HG03457 (cell line): ENCODE results near the gene VGLL4.
"Not testable (repeated sequence)": the region's sequence is repeated elsewhere in the genome, so short reads cannot be mapped to it uniquely, and the experiment has no call there.

Experiments used
- ATAC-seq: cut with Tn5 transposase; IDR thresholded peaks from one replicate; pipeline ENCODE4 v1.9.1; 2021; ENCODE audit warnings: moderate number of reproducible peaks; ENCODE audit not compliant: unreplicated experiment

Gene VGLL4

DNA sequence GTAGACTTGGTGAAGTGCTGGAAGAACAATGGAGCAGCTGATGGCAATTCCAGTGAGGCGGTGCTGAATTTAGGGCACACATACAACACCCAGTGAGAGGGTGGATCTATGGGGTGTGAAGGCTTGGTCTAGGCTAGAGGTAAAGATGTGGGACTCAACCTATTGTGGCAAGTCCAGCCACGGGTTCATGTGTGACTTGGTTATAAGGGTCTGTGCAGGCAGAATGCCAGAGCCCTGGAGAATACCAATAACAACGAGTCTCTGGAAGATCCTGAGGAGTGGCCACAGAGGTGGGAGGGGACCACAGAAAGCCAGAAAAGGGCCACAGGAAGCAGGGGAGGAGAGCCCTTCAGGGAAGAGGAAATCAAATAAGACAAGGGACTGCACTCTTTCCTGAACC is 55.0 kb downstream of the VGLL4 start:
- ATAC-seq, result no peak

DNA sequence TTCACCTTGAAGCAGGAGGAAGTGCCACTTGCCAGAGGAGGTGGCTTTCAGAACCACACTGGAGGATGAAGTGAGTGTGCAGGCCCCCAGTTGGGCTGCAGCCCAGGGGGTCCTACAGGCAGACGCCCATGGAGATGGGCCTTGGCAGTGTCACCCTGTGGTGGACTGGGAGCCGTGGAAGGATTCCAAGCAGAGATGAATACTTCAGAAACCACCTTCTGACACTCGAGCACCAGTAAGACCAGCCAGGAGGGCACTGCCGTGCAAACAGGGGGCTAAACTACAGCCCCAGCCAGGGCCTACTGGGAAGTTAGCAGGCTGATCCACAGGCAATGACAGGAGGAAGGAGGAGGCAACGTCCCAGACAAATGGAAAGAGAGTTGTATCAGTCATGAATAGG is 55.4 kb downstream of the VGLL4 start:
- no peak for ATAC-seq

DNA sequence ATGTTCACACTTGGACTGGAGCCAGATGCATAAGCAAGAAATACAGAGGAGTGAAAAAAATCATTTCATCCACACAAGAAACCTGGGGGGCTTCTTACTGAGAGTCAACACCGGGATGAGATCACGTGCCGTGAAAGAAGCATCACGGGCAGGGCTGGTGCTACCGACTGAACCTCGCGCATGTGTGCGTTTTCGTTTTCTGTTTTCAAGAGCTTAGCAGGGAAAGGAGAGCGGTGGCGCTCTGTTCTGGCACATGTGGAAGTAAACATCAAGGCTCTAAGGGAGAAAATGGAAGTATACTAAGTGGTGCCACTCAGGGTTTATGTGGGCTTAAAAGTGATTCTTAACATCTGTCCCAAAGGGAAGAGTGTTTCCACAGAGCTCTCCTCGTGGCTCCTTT is 55.9 kb downstream of the VGLL4 start:
- no peak for ATAC-seq

DNA sequence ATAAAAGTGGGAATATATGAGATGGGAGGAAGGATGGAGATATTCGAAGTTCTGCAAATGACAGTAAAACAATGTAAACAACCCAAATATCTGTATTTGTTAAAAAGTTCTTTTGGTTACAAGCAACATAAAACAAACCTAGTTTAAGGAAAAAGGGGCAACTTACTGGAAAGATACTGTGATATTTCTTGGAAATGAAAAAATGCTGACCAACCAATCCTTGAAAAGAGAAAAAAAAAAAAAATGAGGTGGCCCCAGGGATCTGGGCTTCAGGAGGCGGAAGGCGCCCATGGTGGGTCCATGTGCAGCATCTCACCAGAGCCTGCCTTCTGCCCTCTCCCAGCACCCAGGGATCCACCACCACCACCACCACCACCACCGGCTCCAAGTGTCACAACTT is 59.1 kb downstream of the VGLL4 start:
- no peak for ATAC-seq

DNA sequence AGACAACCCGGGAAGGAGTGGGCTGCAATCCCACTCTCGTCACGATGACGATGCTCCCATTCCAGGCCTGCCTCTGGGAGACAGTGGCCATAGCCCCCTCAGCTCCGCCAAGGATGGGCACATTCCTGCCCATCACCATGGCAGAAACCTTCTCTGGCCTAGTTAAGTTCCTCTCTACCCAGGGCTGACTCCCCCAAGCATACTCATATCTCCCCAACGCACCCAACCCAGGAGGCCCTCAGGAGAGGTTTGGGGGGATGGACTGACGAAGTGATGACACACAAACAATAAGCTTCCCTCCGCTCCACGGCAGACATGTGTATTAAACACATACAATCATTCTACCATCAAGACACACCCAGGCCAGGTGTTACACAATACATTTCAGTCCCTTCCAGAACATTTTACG is 60.1 kb downstream of the VGLL4 start:
- ATAC-seq, result no peak

DNA sequence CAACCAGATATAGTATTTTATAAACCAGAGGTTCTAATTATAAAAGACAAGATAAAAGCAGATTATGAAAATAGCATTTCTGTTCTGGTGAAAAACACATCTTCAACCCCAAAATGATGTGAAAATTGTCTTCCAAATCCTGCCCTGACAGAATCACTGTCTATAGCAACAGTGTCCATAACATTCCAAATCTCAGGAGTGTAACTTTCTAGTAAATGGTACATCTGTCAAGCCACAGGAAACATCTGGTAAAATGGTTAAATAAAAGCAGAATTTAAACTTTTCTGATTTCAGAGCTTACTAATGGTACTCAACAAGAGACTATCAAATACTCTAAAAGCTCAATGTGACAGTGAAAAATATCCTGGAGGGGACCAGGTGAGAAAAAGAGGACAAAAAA is 60.5 kb downstream of the VGLL4 start:
- no peak for ATAC-seq

DNA sequence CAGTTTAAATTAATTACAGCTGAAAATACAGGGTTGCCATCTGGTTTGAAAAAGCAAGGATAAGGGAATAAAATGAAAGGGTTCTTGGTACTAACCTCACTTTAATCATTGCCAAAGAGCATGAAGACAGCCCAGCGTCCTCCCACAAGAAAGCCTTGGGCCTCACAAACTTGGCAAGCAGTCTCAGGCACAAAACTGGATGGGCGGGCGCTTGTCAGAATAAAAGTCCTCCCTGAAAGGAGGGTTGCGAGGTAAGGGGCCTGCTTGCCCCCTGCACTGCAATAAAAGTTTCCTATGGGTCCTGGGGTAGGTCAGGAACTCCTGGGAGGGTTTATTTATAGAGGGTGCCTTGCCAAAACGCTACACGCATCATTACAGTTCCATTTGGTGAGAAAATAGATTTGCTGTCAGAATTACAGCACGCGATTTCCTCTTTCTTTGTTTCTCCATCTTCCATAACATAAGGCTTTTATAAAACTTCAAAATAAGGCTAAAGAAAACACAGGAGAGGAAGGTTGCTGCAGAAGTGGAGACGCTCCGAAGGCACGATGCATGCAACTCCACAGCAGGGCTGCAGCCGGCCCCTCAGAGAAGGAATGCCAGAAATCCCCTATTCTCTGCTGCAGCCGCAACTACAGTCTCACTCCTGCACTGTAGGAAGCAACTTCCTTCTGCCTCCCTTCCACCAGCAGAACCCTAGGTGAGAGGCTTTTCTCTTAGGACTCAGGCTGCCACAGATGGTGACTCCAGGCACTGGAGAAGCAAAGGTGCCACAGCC is 61.3 kb downstream of the VGLL4 start:
- ATAC-seq, result no peak

DNA sequence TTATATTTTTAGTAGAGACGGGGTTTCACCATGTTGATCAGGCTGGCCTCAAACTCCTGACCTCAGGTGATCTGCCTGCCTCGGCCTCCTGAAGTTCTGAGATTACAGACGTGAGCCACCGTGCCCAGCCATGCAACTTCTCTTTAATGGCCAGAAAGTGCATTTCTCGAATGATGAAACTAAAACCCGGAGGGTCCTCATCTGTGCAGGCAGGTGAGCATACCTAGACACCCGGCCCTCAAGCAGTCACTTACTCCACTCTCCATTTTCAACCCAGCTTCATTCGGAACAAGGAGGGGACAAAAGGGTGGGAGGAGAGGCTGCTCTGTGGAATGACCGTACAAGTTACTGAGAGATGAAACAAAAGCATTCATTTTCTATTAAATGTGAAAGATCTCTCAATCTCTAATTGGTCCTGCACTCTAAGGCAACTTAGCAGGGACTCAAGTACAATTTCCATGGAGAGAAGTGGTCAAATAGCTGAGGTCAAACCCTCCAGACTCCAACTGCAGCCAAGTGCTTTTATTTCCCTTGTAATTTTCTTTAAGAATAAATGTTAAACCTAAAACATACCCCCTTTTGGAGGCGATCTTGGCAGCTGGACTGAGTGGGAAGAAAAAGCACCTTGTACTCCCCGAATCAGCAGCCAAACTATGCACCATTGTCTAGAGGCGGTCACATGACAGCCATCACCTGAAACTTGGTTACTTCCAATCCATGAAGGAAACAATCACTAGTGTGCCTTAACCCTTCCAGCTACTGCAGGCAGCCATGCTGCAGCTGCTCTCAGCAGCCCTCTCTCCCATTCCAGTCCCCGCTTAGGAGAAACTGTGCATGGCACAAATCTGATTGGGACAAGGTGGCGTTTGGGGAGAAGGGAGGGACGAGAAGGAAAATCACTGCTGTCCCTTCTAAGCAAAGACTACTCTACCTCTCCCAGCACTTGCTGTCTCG is 62.2 kb downstream of the VGLL4 start:
- ATAC-seq, result no peak

DNA sequence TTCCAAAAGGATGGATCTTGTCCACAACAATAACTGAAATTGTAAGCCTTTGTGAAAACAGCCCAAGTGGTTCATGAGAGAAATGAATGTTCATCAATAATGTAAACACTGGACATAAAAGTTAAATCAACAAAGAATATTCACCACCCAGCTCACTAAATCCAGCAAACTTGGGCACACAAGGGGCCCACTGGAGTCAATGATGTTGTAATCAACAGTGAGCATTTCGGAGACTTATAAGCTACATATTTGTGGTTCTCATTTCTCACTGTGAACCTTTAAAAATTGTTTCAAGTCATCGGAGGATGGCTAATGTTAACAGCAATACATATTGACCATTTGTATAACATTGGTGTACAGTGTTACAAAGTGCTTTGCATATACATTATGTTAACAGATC is 63.1 kb downstream of the VGLL4 start:
- ATAC-seq, result no peak

DNA sequence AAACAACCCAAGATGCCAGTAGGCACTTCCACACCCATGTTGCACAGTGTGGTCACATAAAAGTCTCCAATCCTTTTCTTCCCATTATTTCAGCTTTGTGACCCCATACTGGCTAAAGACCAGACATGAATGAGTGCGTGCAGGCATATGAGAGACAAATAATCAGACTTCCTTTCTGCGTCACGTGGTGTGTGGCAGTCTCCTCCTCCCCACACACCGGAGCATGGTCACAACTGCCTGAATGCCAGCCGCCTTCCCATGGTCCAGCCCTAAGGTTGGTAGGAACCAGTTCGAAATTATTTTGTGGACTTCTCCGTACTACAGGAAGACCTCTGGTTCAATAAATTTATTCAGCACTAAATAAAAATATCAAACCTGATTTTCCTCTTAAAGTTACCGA is 65.5 kb downstream of the VGLL4 start:
- no peak for ATAC-seq

DNA sequence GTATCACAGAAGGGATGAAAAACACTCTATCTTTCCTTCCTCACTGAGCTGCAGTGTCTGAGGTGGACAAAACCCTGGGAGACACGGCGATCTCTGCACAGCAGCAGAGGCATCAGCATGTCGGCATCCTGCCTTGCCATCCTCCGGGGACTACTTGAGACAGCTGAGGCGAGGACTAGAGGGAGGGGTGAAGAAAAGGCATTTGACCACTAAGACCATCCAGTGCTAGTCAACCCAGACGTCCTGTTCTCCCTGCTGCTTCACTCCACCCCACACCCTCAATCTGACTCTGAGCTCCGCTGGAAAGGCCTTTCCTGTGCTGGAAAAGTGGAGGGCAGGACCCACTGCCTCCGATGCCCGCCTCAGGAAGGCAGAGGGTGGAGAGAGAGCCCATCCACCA is 67.3 kb downstream of the VGLL4 start:
- ATAC-seq, result no peak

DNA sequence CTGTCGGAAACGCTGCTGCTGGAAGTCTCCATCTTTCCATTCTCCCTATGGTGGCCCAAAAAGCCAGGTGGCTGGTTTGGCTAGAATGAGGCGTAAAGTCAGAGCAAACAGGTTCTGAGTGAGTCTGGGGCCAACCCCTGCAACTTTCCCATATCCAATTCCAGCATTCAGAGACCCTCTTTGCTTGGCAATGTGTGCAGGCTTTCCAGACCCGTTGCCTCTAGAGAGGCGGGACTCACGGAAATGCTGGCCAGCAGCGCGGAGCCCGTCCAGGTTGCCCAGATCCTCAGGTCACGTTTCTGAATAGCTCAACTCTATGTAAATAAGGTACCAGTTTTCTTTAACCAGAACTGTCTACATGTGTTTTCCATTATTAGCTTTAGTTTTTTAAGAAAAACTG is 68.0 kb downstream of the VGLL4 start:
- ATAC-seq, result no peak

DNA sequence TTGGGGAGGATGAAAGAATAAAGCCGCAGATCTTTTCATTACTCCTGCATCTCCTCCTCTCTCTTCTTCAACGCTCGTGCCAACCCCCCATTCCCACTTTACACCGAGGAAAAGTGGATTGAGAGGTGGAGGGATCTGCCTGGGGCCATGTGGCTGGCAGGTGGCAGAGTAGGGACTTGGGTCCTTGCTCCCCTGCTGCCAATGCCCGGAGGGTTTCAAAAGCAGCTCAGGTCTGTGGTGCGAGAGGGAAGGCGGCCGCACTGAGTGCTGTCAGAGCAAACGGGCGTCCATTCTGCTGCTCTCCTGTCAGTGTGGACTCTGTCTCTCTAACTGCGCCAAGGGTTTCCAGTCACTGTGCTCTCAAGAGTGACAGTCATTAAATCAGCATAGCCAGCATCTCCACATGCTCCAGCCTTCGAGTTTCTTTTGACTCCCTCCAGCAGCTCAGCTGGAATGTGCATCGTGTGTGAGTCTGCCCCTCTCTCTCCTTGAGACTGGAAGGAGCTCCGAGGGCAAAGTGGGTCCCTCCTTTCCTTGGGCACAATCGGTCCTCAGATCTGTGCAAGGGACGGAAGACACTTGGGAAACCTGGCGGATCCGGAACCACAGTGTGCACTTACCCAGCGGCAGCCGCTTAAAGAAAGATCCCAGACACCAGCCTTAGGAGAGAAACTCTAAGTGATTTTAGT is 68.6 kb downstream of the VGLL4 start:
- no peak for ATAC-seq

DNA sequence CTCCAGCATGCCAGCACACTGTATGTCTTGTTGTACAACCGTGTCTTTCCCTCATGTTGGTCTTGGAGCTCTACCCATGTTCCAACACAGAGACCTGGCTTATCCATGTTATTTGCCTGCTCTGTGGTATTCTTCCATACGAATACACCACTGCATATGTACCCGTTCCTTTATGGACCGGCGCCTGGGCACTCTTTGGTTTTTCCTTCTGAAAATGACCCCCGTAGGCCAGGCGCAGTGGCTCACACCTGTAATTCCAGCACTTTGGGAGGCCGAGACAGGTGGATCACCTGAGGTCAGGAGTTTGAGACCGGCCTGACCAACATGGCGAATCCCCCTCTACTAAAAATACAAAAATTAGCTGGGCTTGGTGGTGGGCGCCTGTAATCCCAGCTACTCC is 71.1 kb downstream of the VGLL4 start:
- ATAC-seq, result not testable (repeated sequence)

DNA sequence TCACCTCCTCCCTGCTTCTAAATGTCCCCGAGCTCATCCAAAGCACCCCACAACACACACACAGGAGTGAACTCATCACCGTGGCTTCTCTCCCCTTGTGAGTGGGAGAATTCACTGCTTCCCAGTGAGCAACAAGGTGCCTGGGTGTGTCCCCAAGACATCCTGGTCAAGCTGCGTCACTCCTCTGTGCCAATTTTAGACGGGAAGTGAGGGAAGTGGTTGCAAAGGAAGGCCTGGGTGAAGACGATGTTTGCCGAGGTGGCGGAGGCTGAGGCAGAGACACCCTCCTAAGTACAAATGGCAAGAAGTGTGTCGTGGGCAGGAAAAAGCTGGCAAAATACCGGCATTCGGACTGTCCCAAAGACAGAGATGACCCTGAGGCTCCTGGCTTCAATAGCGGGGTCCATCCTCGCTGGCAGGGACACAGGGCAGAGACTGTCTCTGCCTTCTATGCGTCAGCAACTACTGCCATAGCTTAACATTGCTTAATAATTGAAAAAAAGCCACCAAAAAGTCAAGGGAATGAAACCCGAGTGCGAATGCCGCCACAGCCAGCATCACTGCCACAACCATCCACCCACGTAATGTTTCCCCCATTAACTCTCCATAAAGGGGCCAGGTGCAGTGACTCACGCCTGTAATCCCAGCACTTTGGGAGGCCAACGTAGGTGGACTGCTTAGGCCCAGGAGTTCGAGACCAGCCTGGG is 72.8 kb downstream of the VGLL4 start:
- ATAC-seq, result no peak

DNA sequence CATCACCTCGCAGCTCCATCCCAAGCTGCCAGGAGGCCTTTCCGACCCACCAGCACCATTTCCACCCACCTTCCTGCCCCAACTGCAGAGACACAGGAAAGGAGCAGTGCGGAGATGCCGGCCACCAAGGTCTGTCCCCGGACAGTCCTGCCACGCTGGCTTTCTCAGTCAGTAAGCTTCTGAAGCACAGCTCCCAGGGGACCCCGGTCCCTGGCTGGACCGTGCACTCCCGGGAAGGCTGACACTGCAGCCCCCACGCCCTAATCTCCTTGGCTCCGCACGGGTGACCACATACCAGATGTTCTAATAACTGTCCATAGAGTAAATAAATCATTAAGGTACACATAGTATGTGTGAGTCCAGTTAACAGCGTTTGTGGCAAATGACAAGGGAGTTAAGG is 73.5 kb downstream of the VGLL4 start:
- ATAC-seq, result no peak

DNA sequence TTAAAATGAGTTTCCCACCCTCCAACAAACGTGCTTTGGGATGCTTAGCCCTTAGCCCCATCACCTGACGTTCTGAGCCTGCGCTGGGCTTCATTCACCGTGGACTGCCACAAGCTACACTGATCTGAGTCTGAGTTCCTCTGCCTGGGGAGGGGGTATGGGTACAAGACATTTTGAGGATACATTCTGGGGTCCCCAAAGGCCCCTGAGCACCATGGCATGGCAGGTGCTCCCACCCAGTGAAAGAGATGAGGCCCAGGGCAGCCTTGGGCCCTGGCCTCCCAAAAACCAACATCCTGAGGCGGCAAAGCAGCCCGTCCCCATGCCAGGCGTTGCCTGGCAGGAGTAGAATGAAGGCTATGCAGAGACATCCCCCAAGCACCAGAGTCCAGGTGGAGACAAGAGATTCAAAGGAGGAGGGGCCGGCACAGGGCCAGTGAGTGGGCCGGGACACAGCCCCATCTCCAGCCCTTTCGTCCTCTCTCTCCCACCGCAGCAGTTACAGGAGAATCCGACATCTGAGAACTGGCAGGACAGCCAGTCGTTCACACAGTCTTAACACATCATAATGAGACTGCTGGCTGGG is 74.5 kb downstream of the VGLL4 start:
- ATAC-seq, result no peak

DNA sequence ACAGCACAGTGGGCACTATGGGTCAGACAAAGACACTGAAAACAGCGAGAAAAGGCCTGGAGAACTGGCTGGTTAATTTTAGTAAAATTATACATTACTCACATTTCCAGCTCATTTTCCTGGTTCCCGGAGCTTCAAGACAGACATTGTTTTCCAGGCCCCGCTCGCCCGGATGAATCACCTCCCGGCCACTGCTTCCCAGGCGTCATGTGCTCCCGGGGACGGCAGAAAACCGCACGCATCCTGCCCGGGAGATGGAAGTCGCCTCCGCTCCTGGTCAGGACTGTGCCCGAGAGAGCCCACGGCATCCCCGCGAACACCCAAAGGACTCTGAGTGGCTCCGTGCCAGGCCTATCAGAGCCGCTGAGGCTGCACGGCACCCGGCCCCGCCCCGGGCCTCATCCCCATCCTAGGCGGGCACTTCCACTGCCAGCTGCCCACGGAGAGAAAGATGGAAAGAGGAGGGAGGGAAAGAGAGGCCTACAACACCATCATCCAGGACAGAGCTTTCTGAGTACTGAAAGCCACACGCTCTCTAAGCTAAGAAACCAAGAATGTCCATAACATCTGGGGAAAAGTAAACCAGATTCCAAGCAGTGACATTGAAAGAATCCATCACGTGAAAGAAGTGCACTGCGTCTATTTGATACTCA is 75.1 kb downstream of the VGLL4 start:
- ATAC-seq, result no peak

DNA sequence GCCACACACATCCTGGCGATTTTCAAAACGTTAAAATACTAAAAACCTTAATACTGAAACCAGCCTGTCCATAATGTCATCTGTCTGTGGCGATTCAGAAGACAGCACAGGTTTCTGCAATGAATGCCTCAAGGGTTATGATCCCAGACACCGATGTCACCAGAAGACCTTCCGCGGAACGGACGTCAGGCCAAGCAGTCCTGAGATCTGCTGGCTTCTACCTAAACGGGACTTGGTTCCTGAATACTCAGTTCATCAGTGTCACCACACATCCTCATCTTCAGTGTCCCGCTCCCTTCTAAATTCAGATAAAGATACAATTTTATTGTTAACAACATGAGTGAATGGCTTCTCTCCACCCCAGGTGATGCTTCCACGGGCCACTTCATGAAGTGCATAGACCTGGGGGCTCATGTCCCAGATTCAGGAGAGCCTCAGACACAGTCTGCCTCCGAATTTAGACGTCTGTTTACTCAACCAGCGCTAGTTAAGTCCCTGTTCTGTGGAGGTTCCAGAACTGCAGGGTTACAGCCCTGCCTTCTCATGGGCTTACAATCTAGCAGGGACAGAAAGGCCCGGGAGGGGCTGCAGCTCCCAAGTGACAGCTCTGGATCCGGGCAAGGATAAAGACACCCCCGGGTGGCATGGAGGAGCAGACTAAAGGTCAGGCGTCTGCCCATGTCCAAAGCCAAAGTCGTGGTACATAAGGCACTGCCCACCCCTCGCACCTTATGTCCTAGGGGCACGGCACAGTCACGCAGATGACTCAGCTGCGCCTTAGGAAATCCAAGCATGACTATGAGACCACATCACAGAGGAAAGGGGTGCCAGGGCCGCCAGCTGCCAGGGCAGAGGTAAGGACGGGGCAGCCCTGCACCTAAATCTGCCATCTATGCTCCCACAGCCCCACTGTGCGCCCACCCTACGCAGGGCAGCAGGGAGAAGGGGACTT is 75.9 kb downstream of the VGLL4 start:
- no peak for ATAC-seq
